ENCODE measurements around the gene PLA2G4A.

Gene PLA2G4A

DNA sequence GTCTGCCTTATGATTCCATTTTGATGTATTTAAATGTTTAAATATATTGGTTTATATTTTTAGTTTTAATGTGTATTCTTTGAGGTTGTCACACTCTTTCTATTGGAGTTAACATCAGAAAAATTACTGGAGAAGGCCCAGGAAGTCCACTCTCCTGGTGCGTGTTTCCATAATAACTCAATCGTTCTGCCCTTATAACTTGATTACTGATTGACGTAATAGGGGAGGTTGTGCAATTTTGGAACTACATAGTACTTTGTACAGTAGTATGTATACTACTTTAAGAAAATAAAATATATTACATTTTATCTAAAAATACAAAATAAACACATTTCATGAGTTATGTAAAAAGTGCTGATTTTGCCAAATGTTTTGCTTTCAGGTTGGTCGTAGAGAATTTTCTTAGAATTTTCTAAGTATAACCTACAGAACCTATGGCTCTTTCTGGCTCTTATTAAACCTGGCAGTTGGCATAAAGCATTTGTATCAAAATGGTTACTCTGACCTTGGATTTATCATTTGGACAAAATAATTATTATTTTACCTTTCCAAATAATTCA, 5.7 kb downstream of the PLA2G4A start:
- no peak for DNase-seq (ENCODE audit: low spot score)

DNA sequence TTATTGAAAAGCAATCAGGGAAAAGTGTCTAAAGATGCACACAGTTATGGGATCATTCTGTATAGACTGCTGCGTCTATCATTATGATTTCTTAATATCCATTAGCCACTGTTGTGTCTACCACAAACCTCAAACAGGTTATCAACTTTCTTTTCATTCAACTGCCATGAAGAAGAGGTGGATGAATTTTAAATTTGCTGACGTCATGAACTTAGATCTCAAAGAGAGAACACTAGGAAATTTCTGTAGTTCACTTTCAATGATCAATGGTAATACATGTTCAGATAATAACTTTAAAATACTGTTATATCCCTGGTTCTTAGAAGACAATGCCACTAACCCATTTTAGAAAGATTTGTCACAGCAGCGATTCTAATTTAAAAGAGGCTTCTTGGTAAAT, 6.7 kb downstream of the PLA2G4A start:
- DNase-seq (ENCODE audit: low spot score) = no peak

DNA sequence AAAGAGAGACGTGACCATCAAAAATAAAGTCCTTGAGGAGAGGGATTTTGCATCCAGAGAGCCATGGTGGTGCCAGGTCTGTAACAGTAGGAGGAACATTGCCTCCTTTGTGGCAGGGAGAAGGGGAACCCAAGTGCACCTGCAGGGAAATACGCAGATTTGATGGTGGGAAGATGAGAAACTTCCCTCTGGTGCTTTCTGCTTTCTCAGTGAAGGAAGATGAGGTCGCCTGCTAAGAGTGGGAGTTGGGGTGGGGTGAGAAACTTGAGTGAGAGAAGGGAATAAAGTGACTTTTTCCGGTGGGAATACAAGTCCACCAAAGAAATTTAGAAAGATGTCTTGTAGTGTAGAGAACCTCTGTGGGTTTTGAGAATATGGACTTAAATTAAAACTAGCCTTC, 9.1 kb downstream of the PLA2G4A start:
- no peak for DNase-seq (ENCODE audit: low spot score)

DNA sequence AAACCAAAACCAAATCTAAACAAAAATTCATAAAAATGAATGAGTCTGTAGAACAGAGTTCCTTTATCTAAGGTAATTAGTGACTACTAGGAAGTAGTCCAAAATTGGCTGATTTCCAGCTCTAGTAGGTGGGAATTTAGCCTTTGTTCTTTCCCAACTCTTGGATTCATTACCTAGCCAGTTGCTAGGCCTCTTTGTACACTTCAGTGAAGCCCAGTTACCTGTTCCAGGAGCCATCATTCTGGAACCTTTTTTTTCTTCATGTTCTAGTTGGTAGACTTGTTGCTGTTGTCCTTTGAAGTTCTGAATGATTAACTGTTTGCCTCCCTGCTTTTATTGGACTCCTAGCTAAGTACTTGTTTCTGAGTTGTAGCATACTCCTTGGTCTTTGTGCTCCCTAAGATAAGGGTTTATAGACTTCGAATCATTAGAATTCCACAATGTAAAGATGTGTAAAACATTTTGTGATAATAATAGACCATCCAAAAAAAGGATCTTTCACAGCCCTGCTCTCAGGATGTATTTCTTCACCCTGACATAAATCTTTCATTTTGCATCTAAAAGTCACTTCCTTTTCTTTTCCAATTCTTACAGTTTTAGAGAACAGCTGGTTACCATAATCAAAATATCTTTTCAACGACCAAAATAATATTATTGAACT, 9.8 kb downstream of the PLA2G4A start:
- DNase-seq (ENCODE audit: low spot score) = no peak

DNA sequence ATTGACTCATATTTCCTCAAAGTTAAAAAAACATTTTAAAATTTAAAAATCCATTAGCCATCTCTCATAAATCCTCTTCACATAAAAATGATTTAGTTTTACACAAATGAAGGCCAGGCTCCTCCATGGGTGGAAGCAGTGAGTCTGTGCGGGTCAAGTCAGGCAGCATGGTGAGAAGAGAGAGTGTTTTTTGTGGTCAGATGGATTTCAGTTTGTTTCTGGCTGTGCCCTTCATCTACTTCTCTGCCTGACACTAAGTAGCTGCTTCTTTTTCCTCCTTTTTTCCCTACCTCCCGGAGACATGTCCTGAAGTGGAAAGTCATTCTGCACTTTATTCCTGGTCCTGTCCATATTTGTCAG, 10.3 kb downstream of the PLA2G4A start:
- DNase-seq (ENCODE audit: low spot score) = no peak

- no peak for DNase-seq (ENCODE audit: low spot score)
Measured at GRCh38 chr1:186841599-186841998, 12.8 kb downstream of the PLA2G4A start.

GRCh38 chr1:186842547-186842946, 13.8 kb downstream of the PLA2G4A start:
- DNase-seq (ENCODE audit: low spot score) = no peak

DNA sequence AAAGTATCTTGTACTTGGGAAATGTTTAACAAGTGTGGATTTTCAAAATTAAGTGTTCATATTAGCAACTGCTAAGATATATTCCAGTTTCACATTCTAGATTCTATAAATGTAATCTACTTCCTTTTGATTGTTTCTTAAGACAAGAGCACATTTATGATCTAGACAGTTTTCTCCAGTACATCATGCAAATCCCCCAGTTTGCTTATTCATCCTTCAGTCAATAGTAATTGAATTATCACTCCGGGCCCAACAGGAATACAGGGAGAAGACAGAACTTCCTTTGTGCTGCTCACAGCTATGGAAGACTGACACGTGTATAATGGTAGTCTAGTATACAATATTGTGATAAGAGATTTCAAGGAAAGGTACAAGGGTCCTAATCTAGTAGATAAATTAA, 14.5 kb downstream of the PLA2G4A start:
- DNase-seq (ENCODE audit: low spot score) = no peak

DNA sequence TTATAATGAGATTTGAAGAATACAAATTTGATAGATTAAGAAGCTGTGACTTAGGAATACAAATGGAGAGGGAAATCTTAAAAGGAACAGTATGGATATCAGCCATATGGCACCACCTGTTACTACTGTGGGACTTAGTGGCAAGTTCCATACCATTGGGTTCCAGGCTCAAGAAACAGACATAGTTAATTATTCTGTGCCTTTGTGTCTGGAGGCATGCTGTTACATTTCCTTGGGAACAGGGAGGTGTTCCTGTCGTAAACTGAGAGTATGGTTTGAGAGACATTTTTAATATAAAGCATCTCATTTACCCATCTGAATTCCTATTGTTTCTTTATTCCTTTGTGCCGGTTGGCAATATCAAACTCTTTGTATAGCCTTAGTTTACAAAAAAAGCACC, 15.2 kb downstream of the PLA2G4A start:
- no peak for DNase-seq (ENCODE audit: low spot score)

DNA sequence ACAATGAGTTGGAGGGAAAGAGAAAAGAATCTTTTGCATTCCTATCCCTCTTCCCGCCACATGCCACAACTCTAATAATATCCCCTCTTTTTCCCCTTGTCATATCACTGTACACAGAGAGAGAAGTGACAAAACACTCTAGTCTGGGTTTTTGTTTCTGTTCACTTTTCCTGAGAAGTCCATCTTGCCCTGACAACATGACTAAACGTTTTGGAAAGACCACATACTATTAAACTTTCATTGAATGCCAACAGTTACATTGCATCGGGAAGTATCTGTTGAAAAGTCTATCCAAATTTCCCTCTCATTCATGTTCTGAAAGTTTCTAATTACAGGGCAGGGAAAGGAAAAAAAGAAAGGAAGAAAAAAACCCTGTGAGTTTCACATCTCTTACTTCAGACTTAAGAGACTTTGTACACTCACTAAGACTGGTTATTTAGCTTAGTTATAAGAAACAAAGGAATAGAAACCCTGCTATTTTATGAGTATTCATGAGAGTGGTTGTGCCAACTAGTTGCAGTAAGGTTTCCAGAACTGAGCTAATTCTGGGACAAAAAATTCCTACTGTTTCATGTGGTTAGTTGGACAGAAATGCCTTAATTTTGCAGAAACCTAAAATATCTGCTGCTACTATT, 16.9 kb downstream of the PLA2G4A start:
- no peak for DNase-seq (ENCODE audit: low spot score)

DNA sequence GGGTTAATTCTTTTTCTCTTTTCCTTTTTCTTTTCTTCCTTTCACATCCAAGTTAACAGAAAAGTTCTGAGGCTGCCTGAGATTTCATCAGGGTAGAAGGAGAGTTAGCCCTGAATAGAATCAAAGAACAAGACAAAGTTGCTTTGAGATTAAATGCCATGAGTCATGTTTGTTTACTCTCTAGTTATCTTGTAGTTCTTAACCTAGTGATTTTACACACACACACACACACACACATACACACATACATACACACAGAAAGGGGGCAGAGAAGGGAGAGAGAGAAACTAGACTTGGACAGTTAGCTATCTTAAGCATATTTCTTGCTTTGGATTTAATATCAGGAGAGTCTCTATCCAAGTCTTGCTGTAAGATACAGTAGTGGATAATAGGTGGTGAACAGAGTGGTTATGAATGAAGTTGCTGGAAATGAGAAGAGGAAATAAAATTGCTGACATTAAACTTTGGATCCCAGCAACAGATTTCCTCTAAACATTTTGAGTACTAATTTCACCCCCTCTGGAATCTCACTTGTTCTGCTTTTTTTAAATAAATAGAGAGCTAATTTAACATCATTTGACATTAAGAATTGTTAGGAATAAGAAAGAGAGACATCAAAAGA, 19.9 kb downstream of the PLA2G4A start:
- DNase-seq (ENCODE audit: low spot score) = no peak

DNA sequence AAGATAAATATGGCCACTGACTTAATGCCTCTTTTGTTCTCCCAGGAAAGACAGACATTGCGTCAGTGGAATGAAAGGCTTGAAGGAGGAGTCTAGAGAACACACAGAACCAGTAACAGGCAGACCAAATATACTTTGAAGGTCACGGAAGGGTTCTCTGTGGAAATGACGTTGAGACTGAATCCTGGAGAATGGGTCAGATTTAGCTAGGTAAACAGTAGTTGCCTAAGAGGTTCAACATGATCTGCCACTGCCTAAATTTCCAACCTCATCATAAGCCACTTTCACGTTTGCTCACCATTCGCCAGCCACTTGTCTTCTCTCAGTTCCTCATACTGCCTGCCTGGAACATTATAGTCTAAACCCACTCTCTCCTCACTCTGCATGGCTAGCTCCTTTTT, 20.5 kb downstream of the PLA2G4A start:
- no peak for DNase-seq (ENCODE audit: low spot score)

DNA sequence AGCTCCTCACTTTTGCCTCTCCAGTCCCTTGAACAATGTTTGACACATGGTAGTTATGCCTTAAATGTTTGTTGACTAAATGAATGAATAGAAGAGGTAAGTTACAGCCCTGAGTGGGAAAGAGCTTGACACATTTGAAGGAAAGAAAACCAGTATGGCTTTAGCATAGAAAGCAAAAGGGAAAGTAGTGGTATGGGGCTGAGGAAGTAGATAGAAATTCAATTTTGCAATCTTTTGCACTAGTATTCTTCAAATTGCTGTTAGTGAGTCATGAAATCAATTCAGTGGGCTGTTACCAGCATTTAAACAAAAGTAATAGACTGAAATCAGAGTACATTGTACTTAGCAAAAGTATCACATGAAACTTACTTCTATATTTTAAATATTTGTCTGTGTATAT, 21.1 kb downstream of the PLA2G4A start:
- DNase-seq (ENCODE audit: low spot score) = no peak

DNA sequence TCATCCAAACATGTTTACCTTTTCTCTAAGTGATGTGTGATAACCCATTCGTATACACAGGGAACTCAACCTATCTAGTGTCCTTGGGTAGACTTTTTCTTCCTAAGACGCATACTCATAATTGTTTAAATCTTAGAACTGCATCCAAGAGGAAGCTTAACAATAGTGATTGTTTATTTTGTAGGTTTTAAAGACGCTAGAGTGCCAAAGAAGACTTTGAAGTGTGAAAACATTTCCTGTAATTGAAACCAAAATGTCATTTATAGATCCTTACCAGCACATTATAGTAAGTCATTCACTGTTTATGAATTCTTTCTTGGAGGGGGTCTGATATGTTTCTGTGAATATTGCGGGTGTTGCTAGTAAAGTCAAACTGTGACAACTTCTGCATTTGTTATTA, 25.4 kb downstream of the PLA2G4A start:
- DNase-seq (ENCODE audit: low spot score) = no peak

DNA sequence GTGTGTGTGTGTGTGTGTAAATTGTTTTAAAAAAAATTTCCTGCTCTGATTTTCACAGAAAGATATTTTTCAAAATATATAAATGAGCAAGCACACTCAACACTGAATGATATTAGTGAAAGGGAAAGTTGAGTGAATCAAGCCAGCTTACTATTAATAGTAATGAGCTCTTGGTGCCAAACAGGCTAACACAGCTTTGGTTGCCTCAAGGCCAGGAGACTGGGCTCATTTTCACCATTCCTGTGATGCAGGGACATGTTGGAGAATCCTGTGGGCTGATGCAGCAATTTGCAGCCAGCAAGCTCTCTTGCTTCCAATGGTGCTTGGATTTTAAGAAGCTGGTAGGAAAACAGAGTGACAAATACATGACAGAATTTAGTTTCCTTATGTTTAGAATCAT, 30.2 kb downstream of the PLA2G4A start:
- DNase-seq (ENCODE audit: low spot score) = no peak

DNA sequence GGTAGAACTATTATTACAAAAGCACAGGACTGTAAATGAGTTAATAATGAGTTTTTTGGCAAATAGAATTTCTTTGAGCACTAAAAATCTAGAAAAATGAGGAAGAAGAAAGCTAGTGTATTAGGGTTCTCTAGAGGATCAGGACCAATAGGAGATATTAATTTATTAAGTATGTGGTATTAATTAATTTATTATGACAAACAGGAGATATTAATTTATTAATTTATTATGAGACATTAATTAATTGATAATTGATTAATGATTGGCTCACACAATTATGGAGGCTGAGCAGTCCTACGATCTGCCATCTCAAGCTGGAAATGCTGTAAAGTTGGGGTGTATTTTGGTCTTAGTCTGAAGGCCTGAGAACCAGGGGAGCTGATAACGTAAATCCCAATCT, 31.2 kb downstream of the PLA2G4A start:
- no peak for DNase-seq (ENCODE audit: low spot score)

GRCh38 chr1:186864296-186864695, 35.5 kb downstream of the PLA2G4A start:
- DNase-seq (ENCODE audit: low spot score) = no peak

DNA sequence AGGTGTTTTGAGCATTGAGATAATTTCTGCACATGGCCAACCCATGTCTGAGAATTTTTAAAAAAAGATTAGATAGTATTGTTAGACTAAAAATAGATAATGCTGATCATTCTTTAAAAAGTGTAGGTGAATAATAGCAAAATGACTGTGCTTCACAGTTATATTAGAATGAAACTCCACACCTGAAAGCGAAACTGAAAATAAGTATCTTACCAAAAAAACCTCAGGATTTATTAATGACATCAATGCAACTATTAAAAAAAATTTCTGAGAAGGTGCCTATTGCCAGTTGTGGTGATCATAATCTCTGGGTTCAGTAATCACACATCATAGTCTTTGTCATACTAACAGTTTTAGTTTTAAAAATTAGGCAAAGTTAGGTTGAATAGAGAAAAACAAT, 36.5 kb downstream of the PLA2G4A start:
- DNase-seq (ENCODE audit: low spot score) = no peak

DNA sequence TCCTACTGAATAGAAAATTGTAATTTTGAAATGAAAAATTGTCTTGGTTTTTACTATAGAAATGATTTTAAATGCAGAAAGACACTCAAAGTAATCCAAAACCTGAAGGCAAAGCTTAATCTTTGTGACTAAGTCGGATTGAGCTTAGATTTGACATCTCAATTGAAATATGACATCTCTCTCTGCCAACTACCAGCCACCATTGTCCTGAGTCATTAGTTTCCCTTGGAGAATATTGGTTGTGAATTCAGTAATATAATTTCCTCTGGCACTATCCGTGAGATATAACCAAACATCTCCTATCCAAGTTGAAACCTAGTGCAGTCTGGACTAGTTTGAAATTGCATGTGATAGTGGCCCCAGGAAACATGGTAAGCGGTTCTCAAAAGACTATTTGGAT, 37.1 kb downstream of the PLA2G4A start:
- DNase-seq (ENCODE audit: low spot score) = no peak

GRCh38 chr1:186869526-186870228, 40.9 kb downstream of the PLA2G4A start:
- no peak for DNase-seq (ENCODE audit: low spot score)

- no peak for DNase-seq (ENCODE audit: low spot score)
Measured at GRCh38 chr1:186871784-186872183, 43.0 kb downstream of the PLA2G4A start.

- no peak for DNase-seq (ENCODE audit: low spot score)
Measured at GRCh38 chr1:186872291-186872690, 43.5 kb downstream of the PLA2G4A start.

GRCh38 chr1:186873687-186874086, 44.9 kb downstream of the PLA2G4A start:
- DNase-seq (ENCODE audit: low spot score) = no peak
